GM12878 (cell line): Measurements from ENCODE around the gene KRTAP12-1. TPM values are rescaled to one million over a fixed set of nuclear protein-coding genes. Genes with fewer than 3 reads are reported as not detected.
"Not testable (repeated sequence)": the region's sequence is repeated elsewhere in the genome, so short reads cannot be mapped to it uniquely, and the experiment has no call there.

Experiments used
- ATAC-seq: fragments of 200-7000 bp; cut with Tn5 transposase; 3 replicates; pipeline ENCODE4 v1.9.1; 2020; ENCODE audit warnings: mild to moderate bottlenecking, moderate library complexity
- BruUV-seq: library from RNA; stranded (reverse); fragments of 400-500 nt; replicated peaks from 2 replicates; lab custom pipeline; 2021; lab: Mats Ljungman, UMichigan
- CTCF ChIA-PET: fragments of 300-600 bp; sonication (Branson Sonifier 250); formaldehyde crosslinking; extraction: SDS; loops from one replicate; lab custom pipeline; 2021; ENCODE audit warnings: inconsistent platforms; lab: Yijun Ruan, JAX
- POLR2A ChIA-PET: fragments of 350-600 bp; formaldehyde crosslinking; extraction: SDS; loops from one replicate; lab custom pipeline; 2021; ENCODE audit warnings: inconsistent platforms; lab: Charles Lee
- RAD21 ChIA-PET: fragments of 300-600 bp; sonication (Branson Sonifier 250); formaldehyde crosslinking; loops from one replicate; lab custom pipeline; 2023; ENCODE audit warnings: antibody characterized with exemption; ENCODE audit not compliant: unreplicated experiment; lab: Charles Lee
- SMC1A ChIA-PET: fragments of 300-600 bp; sonication (Branson Sonifier 250); formaldehyde crosslinking; loops from one replicate; lab custom pipeline; 2023; ENCODE audit not compliant: unreplicated experiment, uncharacterized antibody; lab: Charles Lee
- DNase-seq: peaks from one replicate; pipeline ENCODE4 v3.0.0-alpha.2; 2011; ENCODE audit warnings: low read depth, low spot score
- FAIRE-seq: peaks from 3 replicates; lab custom pipeline; 2011; peaks lifted over from hg19 to GRCh38; lab: Jason Lieb, UNC
- H2AFZ ChIP-seq: 2 replicates; pipeline ENCODE4 v1.6.0; 2011; ENCODE audit warnings: low read depth, low read length, control low read depth; ENCODE audit not compliant: control insufficient read depth
- H3K27ac ChIP-seq: 2 replicates; pipeline ENCODE4 v1.5.1; 2011; ENCODE audit warnings: control low read depth; ENCODE audit not compliant: control insufficient read depth, insufficient read depth
- H3K27me3 ChIP-seq, 2 experiments: replicated peaks in 1 of 2; 2 replicates each; pipeline versions ENCODE4 v1.6.0 to v1.6.1; 2011; ENCODE audit warnings: low read length in 1 of 2; ENCODE audit not compliant: control insufficient read depth in 2 of 2, insufficient read depth in 2 of 2
- H3K36me3 ChIP-seq, 2 experiments: 2 replicates each; pipeline ENCODE4 v1.5.1; 2011; ENCODE audit warnings: low read length in 1 of 2; ENCODE audit not compliant: control insufficient read depth in 2 of 2, insufficient read depth in 2 of 2
- H3K4me1 ChIP-seq: 2 replicates; pipeline ENCODE4 v1.6.1; 2011; ENCODE audit warnings: mild to moderate bottlenecking, low read length, moderate library complexity, mixed read lengths; ENCODE audit not compliant: control insufficient read depth, insufficient read depth
- H3K4me2 ChIP-seq: 2 replicates; pipeline ENCODE4 v1.6.0; 2011; ENCODE audit warnings: control low read depth; ENCODE audit not compliant: control insufficient read depth, insufficient read depth
- H3K4me3 ChIP-seq: fragments of 200-600 bp; sonication (generic); 2 replicates; pipeline ENCODE4 v1.5.1; 2016
- H3K79me2 ChIP-seq: 2 replicates; pipeline ENCODE4 v1.6.0; 2011; ENCODE audit warnings: low read length; ENCODE audit not compliant: control insufficient read depth, insufficient read depth
- H3K9ac ChIP-seq: 2 replicates; pipeline ENCODE4 v1.8.0; 2011; ENCODE audit warnings: low read length, control low read depth, mixed read lengths; ENCODE audit not compliant: control insufficient read depth, insufficient read depth
- H3K9me3 ChIP-seq: replicated peaks from 3 replicates; pipeline ENCODE4 v1.5.1; 2011; ENCODE audit warnings: mild to moderate bottlenecking, low read length; ENCODE audit not compliant: control insufficient read depth, insufficient read depth
- H4K20me1 ChIP-seq: 2 replicates; pipeline ENCODE4 v1.6.0; 2011; ENCODE audit not compliant: control insufficient read depth, insufficient read depth
- CREM ChIP-seq: IDR thresholded peaks from 2 replicates; pipeline ENCODE4 v1.6.1; 2014; ENCODE audit warnings: antibody characterized with exemption, low read depth
- E2F4 ChIP-seq: IDR thresholded peaks from 2 replicates; pipeline ENCODE4 v1.6.1; 2012; ENCODE audit warnings: low read depth, low read length, improper control_type of control experiment
- HDGF ChIP-seq: fragments of 450-650 bp; IDR thresholded peaks from 2 replicates; pipeline ENCODE4 v1.6.1; 2016; ENCODE audit warnings: antibody characterized with exemption
- JUND ChIP-seq: IDR thresholded peaks from 2 replicates; pipeline ENCODE4 v1.6.1; 2012; ENCODE audit warnings: low read depth, mild to moderate bottlenecking, low read length, improper control_type of control experiment, moderate library complexity
- NRF1 ChIP-seq: conservative IDR thresholded peaks from 2 replicates; pipeline ENCODE4 v1.6.1; 2011; ENCODE audit warnings: mild to moderate bottlenecking, low read depth, low read length, improper control_type of control experiment
- RUNX3 ChIP-seq: IDR thresholded peaks from 2 replicates; pipeline ENCODE4 v1.6.1; 2012; ENCODE audit warnings: low read length, inconsistent platforms
- WGBS: methylation state at CpG from one replicate; pipeline ENCODE4 v1.1.6; 2016; ENCODE audit warnings: low lambda C conversion rate; ENCODE audit not compliant: insufficient replicate concordance, insufficient coverage; ENCODE audit errors: missing lambda C conversion rate; 5-methylcytosine and 5-hydroxymethylcytosine counted together
- in situ Hi-C: fragments of 300-500 bp; cut with MboI; formaldehyde crosslinking; loops from 9 replicates; pipeline ENCODE4 v1.14.3; 2018; ENCODE audit warnings: mixed read lengths
- intact Hi-C: fragments of 100-400 bp; cut with micrococcal nuclease; formaldehyde crosslinking; loops from one replicate; pipeline ENCODE4 v1.14.2; 2022; ENCODE audit not compliant: unreplicated experiment
- polyA plus RNA-seq, 11 experiments: library from polyadenylated mRNA; depleted of rRNA in 4 of 11; unstranded in 6 of 11; stranded (reverse) in 5 of 11; fragments of >200 nt; fragmentation: Nextera tagmentation in 4 of 11; fragmentation: Illumina TruSeq in 1 of 11; extraction: Ambion mirVana in 4 of 11; extraction: Trizol in 1 of 11; gene quantifications; 1 replicate in 1 of 11; 2 replicates in 10 of 11; pipeline versions ENCODE4 v1.2.1 to v1.2.3, GENCODE V29; 2011 to 2016; ENCODE audit warnings: inconsistent platforms in 2 of 11, missing spikeins in 2 of 11, low read depth in 1 of 11
- total RNA-seq, 4 experiments: library from RNA; depleted of rRNA in 3 of 4; stranded (reverse); fragments of >200 nt in 3 of 4; fragmentation: Illumina TruSeq in 1 of 4; extraction: Trizol in 1 of 4; gene quantifications; 2 replicates each; pipeline versions ENCODE4 v1.2.1 to v1.2.3, GENCODE V29; 2013 to 2021
- TF ChIP-seq, protein P1 (sequence below): fragments of 450-650 bp; IDR thresholded peaks from 2 replicates; pipeline ENCODE4 v1.6.1; 2018; ENCODE audit warnings: borderline replicate concordance, mild to moderate bottlenecking; ENCODE audit not compliant: partially characterized antibody

Gene KRTAP12-1
- total and polyA plus RNA-seq, 10 of the 15 experiments (the other 5 are each of a cell fraction or from before 2014, with no cell fraction given), result not detected

- Histone ChIP-seq H3K9me3 (no peaks in the 10 kb centered on the region), H3K4me1 (no peaks in the 10 kb centered on the region; the same call in 1 of the 2 replicates)
- TF ChIP-seq NRF1 (no peak), E2F4 (no peak), RUNX3 (peak; percentile 17; the same call in 1 of the 2 replicates), HDGF (no peak), CREM (no peak), JUND (no peak)
- TF ChIP-seq, protein P1, sequence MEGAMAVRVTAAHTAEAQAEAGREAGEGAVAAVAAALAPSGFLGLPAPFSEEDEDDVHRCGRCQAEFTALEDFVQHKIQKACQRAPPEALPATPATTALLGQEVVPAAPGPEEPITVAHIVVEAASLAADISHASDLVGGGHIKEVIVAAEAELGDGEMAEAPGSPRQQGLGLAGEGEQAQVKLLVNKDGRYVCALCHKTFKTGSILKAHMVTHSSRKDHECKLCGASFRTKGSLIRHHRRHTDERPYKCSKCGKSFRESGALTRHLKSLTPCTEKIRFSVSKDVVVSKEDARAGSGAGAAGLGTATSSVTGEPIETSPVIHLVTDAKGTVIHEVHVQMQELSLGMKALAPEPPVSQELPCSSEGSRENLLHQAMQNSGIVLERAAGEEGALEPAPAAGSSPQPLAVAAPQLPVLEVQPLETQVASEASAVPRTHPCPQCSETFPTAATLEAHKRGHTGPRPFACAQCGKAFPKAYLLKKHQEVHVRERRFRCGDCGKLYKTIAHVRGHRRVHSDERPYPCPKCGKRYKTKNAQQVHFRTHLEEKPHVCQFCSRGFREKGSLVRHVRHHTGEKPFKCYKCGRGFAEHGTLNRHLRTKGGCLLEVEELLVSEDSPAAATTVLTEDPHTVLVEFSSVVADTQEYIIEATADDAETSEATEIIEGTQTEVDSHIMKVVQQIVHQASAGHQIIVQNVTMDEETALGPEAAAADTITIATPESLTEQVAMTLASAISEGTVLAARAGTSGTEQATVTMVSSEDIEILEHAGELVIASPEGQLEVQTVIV, result no peak
- TF ChIP-seq, all 136 proteins: peak for 1
- ChIA-PET RAD21 (interaction anchor here (0.6 to 0.9 kb wide), 2 partner anchors 31 to 241 kb away, joined by 3 to 4 read pairs; no protein-coding TSS in a partner anchor), CTCF (no interaction called here), POLR2A (no interaction called here), SMC1A (no interaction called here)
- FAIRE-seq, result no peak
- Histone ChIP-seq H3K79me2 (no peaks in the 10 kb centered on the region), H3K4me3 (no peak overlapping the region), H3K27me3 (peaks cover 0 to 1% of the 10 kb centered on the region in 2 experiments; a peak in 2 of 4 replicates), H3K4me2 (no peak overlapping the region), H3K9ac (no peak overlapping the region), H4K20me1 (no peaks in the 10 kb centered on the region), H3K36me3 (no peaks in the 10 kb centered on the region), H3K27ac (no peak overlapping the region), H2AFZ (no peak overlapping the region)
- no peak for DNase-seq
- intact Hi-C loops, result no loop called here
- ATAC-seq, result no peak
- no TSS peak for BruUV-seq
- in situ Hi-C loops, result no loop called here
- 21% methylated on average over 11 of the region's 14 CpGs for WGBS
Observed at GRCh38 chr21:44686000-44686781, 4.2 kb upstream of the KRTAP12-1 start.

- H4K20me1 ChIP-seq, H3K27me3 ChIP-seq, in situ Hi-C loops, H3K27ac ChIP-seq, intact Hi-C loops, H3K4me1 ChIP-seq, RAD21 ChIA-PET, H3K9ac ChIP-seq, H3K36me3 ChIP-seq, SMC1A ChIA-PET, FAIRE-seq, H2AFZ ChIP-seq, H3K4me3 ChIP-seq, H3K79me2 ChIP-seq, H3K9me3 ChIP-seq, POLR2A ChIA-PET, ATAC-seq, DNase-seq, H3K4me2 ChIP-seq, BruUV-seq: not testable (repeated sequence)
- WGBS, result 48% methylated on average over 6 of the region's 6 CpGs
- CTCF ChIA-PET, result interaction anchor here (0.7 kb wide), 1 partner anchor 72 kb away, joined by 4 read pairs; no protein-coding TSS in a partner anchor
Observed at GRCh38 chr21:44685050-44685449, 3.1 kb upstream of the KRTAP12-1 start.
